Glutamatergic neuron (in vitro differentiated cells): ENCODE results near the gene DDX59. TPM values are rescaled to one million over a fixed set of nuclear protein-coding genes. Genes with fewer than 3 reads are reported as not detected.

Source experiments
- DNase-seq: peaks from one replicate; pipeline ENCODE4 v3.0.0; 2022
- H3K27ac Mint-ChIP-seq: one replicate; pipeline ENCODE4 v1.8.0; 2020; ENCODE audit warnings: mild to moderate bottlenecking, mixed read lengths, inconsistent platforms; ENCODE audit not compliant: unreplicated experiment
- H3K27me3 Mint-ChIP-seq: one replicate; pipeline ENCODE4 v1.8.0; 2020; ENCODE audit warnings: mild to moderate bottlenecking, moderate library complexity, mixed read lengths, inconsistent platforms; ENCODE audit not compliant: unreplicated experiment
- H3K36me3 Mint-ChIP-seq: one replicate; pipeline ENCODE4 v1.8.0; 2020; ENCODE audit warnings: mild to moderate bottlenecking, mixed read lengths, inconsistent platforms; ENCODE audit not compliant: unreplicated experiment
- H3K4me1 Mint-ChIP-seq: one replicate; pipeline ENCODE4 v1.8.0; 2020; ENCODE audit warnings: mild to moderate bottlenecking, low read depth, mixed read lengths, inconsistent platforms; ENCODE audit not compliant: unreplicated experiment
- H3K4me3 Mint-ChIP-seq: one replicate; pipeline ENCODE4 v1.8.0; 2020; ENCODE audit warnings: mild to moderate bottlenecking, mixed read lengths, inconsistent platforms; ENCODE audit not compliant: unreplicated experiment
- H3K9me3 Mint-ChIP-seq: one replicate; pipeline ENCODE4 v1.8.0; 2020; ENCODE audit warnings: mild to moderate bottlenecking, moderate library complexity, mixed read lengths, inconsistent platforms; ENCODE audit not compliant: unreplicated experiment
- total RNA-seq: library from RNA; stranded (reverse); fragmentation: NEBNext Ultra II Directional; extraction: Animal tissue kit (Norgen Biotek cat#: 25700); gene quantifications from one replicate; pipeline ENCODE4 v1.2.1, GENCODE V29; 2021; ENCODE audit not compliant: unreplicated experiment
- TF ChIP-seq, protein P1 (sequence below): fragments of 200-600 bp; sonication (generic); IDR thresholded peaks from one replicate; pipeline ENCODE4 v1.5.0; 2021; ENCODE audit not compliant: partially characterized antibody, unreplicated experiment

Gene DDX59
- total RNA-seq, 1 donor from 2014 or later: 10.6 TPM

DNA sequence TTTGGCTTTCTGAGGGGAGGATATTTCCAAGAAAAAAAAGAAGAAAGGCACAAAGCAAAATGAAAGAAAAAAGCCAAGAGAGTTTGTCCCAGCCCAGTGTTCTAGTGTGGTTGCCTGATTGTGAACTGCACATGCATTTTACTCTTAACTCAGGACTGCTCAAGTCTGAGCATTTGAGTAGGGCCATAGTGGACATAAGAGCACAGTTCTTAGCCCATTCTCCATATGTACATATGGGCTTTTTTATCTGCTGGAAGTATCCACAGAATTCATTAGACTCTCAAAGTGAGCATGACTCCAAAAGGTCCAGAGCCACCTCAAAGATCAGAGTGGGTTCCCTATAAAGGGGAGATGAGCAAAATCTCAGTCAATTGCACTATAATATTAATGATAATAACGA, 13.6 kb upstream of the DDX59 start:
- H3K27me3 Mint-ChIP-seq: no peaks in the 10 kb centered on the region
- H3K36me3 Mint-ChIP-seq: no peaks in the 10 kb centered on the region
- DNase-seq: no peak
- no peak overlapping the region for H3K27ac Mint-ChIP-seq
- TF ChIP-seq, protein P1, sequence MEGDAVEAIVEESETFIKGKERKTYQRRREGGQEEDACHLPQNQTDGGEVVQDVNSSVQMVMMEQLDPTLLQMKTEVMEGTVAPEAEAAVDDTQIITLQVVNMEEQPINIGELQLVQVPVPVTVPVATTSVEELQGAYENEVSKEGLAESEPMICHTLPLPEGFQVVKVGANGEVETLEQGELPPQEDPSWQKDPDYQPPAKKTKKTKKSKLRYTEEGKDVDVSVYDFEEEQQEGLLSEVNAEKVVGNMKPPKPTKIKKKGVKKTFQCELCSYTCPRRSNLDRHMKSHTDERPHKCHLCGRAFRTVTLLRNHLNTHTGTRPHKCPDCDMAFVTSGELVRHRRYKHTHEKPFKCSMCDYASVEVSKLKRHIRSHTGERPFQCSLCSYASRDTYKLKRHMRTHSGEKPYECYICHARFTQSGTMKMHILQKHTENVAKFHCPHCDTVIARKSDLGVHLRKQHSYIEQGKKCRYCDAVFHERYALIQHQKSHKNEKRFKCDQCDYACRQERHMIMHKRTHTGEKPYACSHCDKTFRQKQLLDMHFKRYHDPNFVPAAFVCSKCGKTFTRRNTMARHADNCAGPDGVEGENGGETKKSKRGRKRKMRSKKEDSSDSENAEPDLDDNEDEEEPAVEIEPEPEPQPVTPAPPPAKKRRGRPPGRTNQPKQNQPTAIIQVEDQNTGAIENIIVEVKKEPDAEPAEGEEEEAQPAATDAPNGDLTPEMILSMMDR: no peak
- H3K4me1 Mint-ChIP-seq: no peaks in the 10 kb centered on the region
- H3K4me3 Mint-ChIP-seq: no peak overlapping the region
- no peaks in the 10 kb centered on the region for H3K9me3 Mint-ChIP-seq

DNA sequence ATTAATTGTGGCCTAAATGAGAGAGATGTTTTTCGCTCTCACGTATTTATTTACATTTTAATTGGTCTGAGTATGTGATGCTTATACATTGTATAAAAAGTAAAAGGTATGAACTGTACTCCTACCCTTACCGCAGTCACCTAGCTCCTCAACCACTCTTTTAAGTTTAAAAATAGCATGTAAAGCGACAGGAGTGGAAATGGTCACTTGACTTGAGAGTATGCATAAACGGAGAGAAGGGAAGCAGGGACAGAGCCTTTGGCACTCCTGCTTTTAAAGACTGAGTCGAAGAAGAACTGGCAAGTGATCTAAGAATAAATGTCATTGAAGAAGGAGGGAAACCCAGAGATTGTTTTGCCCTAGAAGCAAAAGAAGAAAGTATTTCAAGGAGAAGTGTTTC, 11.5 kb upstream of the DDX59 start:
- no peaks in the 10 kb centered on the region for H3K4me1 Mint-ChIP-seq
- H3K27me3 Mint-ChIP-seq: no peaks in the 10 kb centered on the region
- DNase-seq: no peak
- TF ChIP-seq, protein P1: no peak
- H3K36me3 Mint-ChIP-seq: no peaks in the 10 kb centered on the region
- H3K4me3 Mint-ChIP-seq: no peak overlapping the region
- no peak overlapping the region for H3K27ac Mint-ChIP-seq
- H3K9me3 Mint-ChIP-seq: no peaks in the 10 kb centered on the region

DNA sequence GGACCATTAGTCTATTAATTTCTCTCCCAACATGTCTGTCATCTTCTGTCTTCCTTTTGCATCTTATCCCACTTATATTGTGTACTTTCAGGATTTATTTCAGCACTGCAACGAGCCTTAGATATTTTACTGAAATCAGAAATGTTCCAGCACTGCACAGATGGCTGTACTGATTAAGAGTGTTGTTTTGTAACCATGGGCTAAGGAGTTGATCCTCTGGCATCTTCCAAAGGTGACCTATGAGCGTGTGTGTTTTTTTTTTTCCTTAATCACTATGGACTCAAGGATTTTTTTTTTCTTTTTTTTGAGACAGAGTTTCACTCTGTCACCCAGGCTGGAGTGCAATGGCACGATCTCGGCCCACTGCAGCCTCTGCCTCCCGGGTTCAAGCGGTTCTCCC, 7.1 kb upstream of the DDX59 start:
- no peak for DNase-seq
- Mint-ChIP-seq H3K27ac (no peak overlapping the region), H3K27me3 (no peaks in the 10 kb centered on the region), H3K9me3 (no peaks in the 10 kb centered on the region), H3K4me3 (no peak overlapping the region), H3K4me1 (no peaks in the 10 kb centered on the region), H3K36me3 (no peaks in the 10 kb centered on the region)
- TF ChIP-seq, protein P1: no peak

DNA sequence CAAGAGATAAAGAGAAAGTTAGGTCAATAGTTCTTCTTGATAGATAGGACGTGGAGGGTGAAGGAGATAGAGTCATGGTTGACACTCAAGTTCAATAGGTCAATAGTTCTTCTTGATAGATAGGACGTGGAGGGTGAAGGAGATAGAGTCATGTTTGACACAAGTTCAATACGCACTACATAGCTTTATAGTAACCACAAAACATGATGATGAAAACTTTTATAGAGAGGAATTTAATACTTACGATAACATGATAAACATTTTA, 5.8 kb upstream of the DDX59 start:
- Mint-ChIP-seq H3K4me1 (peaks cover 2% of the 10 kb centered on the region), H3K9me3 (no peaks in the 10 kb centered on the region), H3K27me3 (no peaks in the 10 kb centered on the region), H3K36me3 (no peaks in the 10 kb centered on the region), H3K27ac (no peak overlapping the region), H3K4me3 (no peak overlapping the region)
- DNase-seq: no peak
- TF ChIP-seq, protein P1: no peak

DNA sequence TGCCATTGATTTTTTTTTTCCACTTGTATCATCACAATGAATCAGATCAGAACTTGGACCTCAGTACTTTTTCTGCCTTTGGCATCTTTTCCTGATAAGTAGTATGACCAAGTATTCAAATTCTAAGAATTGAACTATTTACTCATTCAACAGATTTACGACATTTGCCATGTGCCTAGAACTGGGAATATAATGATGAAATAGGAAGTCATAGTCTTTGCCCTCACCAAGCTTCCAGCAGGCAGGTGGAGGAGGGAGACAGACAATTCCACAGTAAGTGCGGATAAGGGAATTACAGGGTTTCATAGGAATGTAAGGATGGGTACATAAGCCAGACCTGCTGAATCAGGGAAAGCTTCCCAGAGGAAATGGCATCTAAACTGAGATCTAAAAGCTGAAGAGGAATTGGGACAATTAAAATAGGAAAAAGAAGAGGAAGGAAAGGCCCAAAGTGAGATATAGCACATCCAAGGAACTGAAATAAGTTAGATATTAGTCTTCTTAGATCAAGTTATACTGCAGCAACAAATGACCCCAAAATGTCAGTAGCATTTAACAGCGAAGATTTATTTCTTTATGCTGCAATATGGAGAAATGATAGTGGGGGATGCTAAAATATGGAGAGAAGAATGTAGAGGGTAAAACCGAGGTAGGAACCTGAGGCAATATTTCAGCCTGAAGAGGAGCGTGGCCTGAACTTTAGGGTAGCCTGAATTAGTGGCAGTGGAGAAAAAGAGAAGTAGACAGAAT, 5.3 kb upstream of the DDX59 start:
- Mint-ChIP-seq H3K9me3 (no peaks in the 10 kb centered on the region), H3K27me3 (peaks cover 2% of the 10 kb centered on the region), H3K36me3 (no peaks in the 10 kb centered on the region), H3K4me1 (peaks cover 2% of the 10 kb centered on the region), H3K27ac (no peak overlapping the region), H3K4me3 (no peak overlapping the region)
- TF ChIP-seq, protein P1: no peak
- DNase-seq: no peak
